ENCODE results near the gene MINK1.
A peak's percentile ranks its signal among the peaks of the same experiment; 100 is the strongest.
"Not testable (repeated sequence)": the region's sequence is repeated elsewhere in the genome, so short reads cannot be mapped to it uniquely, and the experiment has no call there.

The MINK1 gene

GRCh38 chr17:4811471-4811870 lies 21.7 kb upstream of the MINK1 start:
- DNase-seq (ENCODE audit: low spot score): no peak

- no peak for DNase-seq (ENCODE audit: low spot score)
These were observed 20.4 kb upstream of the MINK1 start for GRCh38 chr17:4812690-4813089.

- DNase-seq (ENCODE audit: low spot score): no peak
These were observed 18.0 kb upstream of the MINK1 start for GRCh38 chr17:4815043-4815675.

GRCh38 chr17:4816826-4817225 lies 16.3 kb upstream of the MINK1 start:
- DNase-seq (ENCODE audit: low spot score): no peak

- no peak for DNase-seq (ENCODE audit: low spot score)
These were observed 14.9 kb upstream of the MINK1 start for GRCh38 chr17:4818276-4818675.

- DNase-seq (ENCODE audit: low spot score): no peak
These were observed 10.3 kb upstream of the MINK1 start for GRCh38 chr17:4822835-4823234.

- DNase-seq (ENCODE audit: low spot score): no peak
These were observed 9.6 kb upstream of the MINK1 start for GRCh38 chr17:4823373-4824089.

GRCh38 chr17:4827399-4827798 lies 5.7 kb upstream of the MINK1 start:
- DNase-seq (ENCODE audit: low spot score): no peak

- not testable (repeated sequence) for DNase-seq (ENCODE audit: low spot score)
These were observed 337 bp upstream of the MINK1 start for GRCh38 chr17:4832829-4833177.

- no peak for DNase-seq (ENCODE audit: low spot score)
These were observed 971 bp downstream of the MINK1 start for GRCh38 chr17:4833941-4834680.

GRCh38 chr17:4834681-4835020 lies 1.5 kb downstream of the MINK1 start:
- no peak for DNase-seq (ENCODE audit: low spot score)

- DNase-seq (ENCODE audit: low spot score): no peak
These were observed 3.1 kb downstream of the MINK1 start for GRCh38 chr17:4836221-4836620.

- peak; percentile 82 for DNase-seq (ENCODE audit: low spot score)
These were observed 4.5 kb downstream of the MINK1 start for GRCh38 chr17:4837471-4838308.

- DNase-seq (ENCODE audit: low spot score): no peak
These were observed 5.2 kb downstream of the MINK1 start for GRCh38 chr17:4838309-4838785.

- DNase-seq (ENCODE audit: low spot score): no peak
These were observed 6.1 kb downstream of the MINK1 start for GRCh38 chr17:4839221-4839620.

- DNase-seq (ENCODE audit: low spot score): no peak
These were observed 7.1 kb downstream of the MINK1 start for GRCh38 chr17:4839965-4840892.

- DNase-seq (ENCODE audit: low spot score): no peak
These were observed 7.7 kb downstream of the MINK1 start for GRCh38 chr17:4840893-4841242.

- DNase-seq (ENCODE audit: low spot score): no peak
These were observed 9.2 kb downstream of the MINK1 start for GRCh38 chr17:4842376-4842775.

GRCh38 chr17:4843321-4844000 lies 10.3 kb downstream of the MINK1 start:
- no peak for DNase-seq (ENCODE audit: low spot score)

GRCh38 chr17:4845118-4845517 lies 12.0 kb downstream of the MINK1 start:
- peak; percentile 65 for DNase-seq (ENCODE audit: low spot score)
